GM21786 (cell line): ENCODE data around the gene LRP1-AS.

ENCODE experiments used
- ATAC-seq: cut with Tn5 transposase; IDR thresholded peaks from one replicate; pipeline ENCODE4 v1.9.1; 2021; ENCODE audit not compliant: unreplicated experiment

Gene LRP1-AS

GRCh38 chr12:57160741-57161140 lies 13.3 kb upstream of the LRP1-AS start:
- ATAC-seq = no peak

GRCh38 chr12:57160040-57160439 lies 12.6 kb upstream of the LRP1-AS start:
- no peak for ATAC-seq

- ATAC-seq = no peak
These were observed 11.9 kb upstream of the LRP1-AS start for GRCh38 chr12:57159311-57159710.

- ATAC-seq = no peak
These were observed 11.2 kb upstream of the LRP1-AS start for GRCh38 chr12:57158665-57159064.

- ATAC-seq = no peak
These were observed 10.8 kb upstream of the LRP1-AS start for GRCh38 chr12:57158186-57158585.

GRCh38 chr12:57157588-57158173 lies 10.3 kb upstream of the LRP1-AS start:
- ATAC-seq = no peak

- ATAC-seq = no peak
These were observed 9.4 kb upstream of the LRP1-AS start for GRCh38 chr12:57156701-57157403.

GRCh38 chr12:57154804-57155434 lies 7.5 kb upstream of the LRP1-AS start:
- ATAC-seq = no peak

- no peak for ATAC-seq
These were observed 6.7 kb upstream of the LRP1-AS start for GRCh38 chr12:57154076-57154475.

- no peak for ATAC-seq
These were observed 6.1 kb upstream of the LRP1-AS start for GRCh38 chr12:57153415-57153997.

GRCh38 chr12:57152639-57153038 lies 5.2 kb upstream of the LRP1-AS start:
- ATAC-seq = no peak

GRCh38 chr12:57151741-57152630 lies 4.6 kb upstream of the LRP1-AS start:
- ATAC-seq = no peak

- ATAC-seq = no peak
These were observed 3.1 kb upstream of the LRP1-AS start for GRCh38 chr12:57150400-57151000.

GRCh38 chr12:57149245-57149900 lies 2.0 kb upstream of the LRP1-AS start:
- no peak for ATAC-seq

GRCh38 chr12:57148469-57149244 lies 1.2 kb upstream of the LRP1-AS start:
- ATAC-seq = no peak

- no peak for ATAC-seq
These were observed 1.3 kb downstream of the LRP1-AS start for GRCh38 chr12:57146092-57146491.

GRCh38 chr12:57145460-57146059 lies 1.9 kb downstream of the LRP1-AS start:
- ATAC-seq = no peak

- ATAC-seq = no peak
These were observed 4.0 kb downstream of the LRP1-AS start for GRCh38 chr12:57143454-57143853.

GRCh38 chr12:57142727-57143126 lies 4.7 kb downstream of the LRP1-AS start:
- ATAC-seq = no peak
